Lower lobe of right lung (tissue), 2 donors: ENCODE measurements around the gene TXLNB. TPM values are rescaled to one million over a fixed set of nuclear protein-coding genes. Genes with fewer than 3 reads are reported as not detected.
"Not testable (repeated sequence)": the region's sequence is repeated elsewhere in the genome, so short reads cannot be mapped to it uniquely, and the experiment has no call there.

Experiments
- ATAC-seq, 2 donors: fragments of 200-7000 bp; cut with Tn5 transposase; one replicate each; pipeline ENCODE4 v1.9.1; 2020 to 2022; ENCODE audit warnings: mild to moderate bottlenecking in 2 of 2, moderate library complexity in 2 of 2
- DNase-seq: peaks from one replicate; pipeline ENCODE4 v3.0.0-alpha.2; 2020
- H3K27ac ChIP-seq: fragments of 200-600 bp; one replicate; pipeline ENCODE4 v1.8.0; 2022
- H3K27me3 ChIP-seq: fragments of 200-600 bp; one replicate; pipeline ENCODE4 v1.8.0; 2022; ENCODE audit warnings: low read depth
- H3K36me3 ChIP-seq: fragments of 200-600 bp; one replicate; pipeline ENCODE4 v1.8.0; 2022; ENCODE audit warnings: mild to moderate bottlenecking
- H3K4me1 ChIP-seq: fragments of 200-600 bp; one replicate; pipeline ENCODE4 v1.8.0; 2022
- H3K4me3 ChIP-seq: fragments of 200-600 bp; one replicate; pipeline ENCODE4 v1.8.0; 2022; ENCODE audit warnings: mild to moderate bottlenecking
- H3K9me3 ChIP-seq: fragments of 200-600 bp; one replicate; pipeline ENCODE4 v1.8.0; 2022
- CTCF ChIP-seq: fragments of 200-600 bp; IDR thresholded peaks from one replicate; pipeline ENCODE4 v1.8.0; 2022; ENCODE audit warnings: antibody characterized with exemption, mild to moderate bottlenecking
- intact Hi-C: fragments of 100-400 bp; cut with DNase I; formaldehyde crosslinking; loops from one replicate; pipeline ENCODE4 v1.11.0; 2022
- total RNA-seq: library from RNA; stranded (reverse); fragmentation: NEBNext Ultra II Directional; extraction: Animal tissue kit (Norgen Biotek cat#: 25700); gene quantifications from one replicate; pipeline ENCODE4 v1.2.1, GENCODE V29; 2021
- donor health status: DM: no; HTN: yes; CAD: no; lungs with severe emphysema.

The TXLNB gene
- total RNA-seq, 1 donor from 2014 or later, result 1.1 TPM

GRCh38 chr6:139219271-139219729, 72.5 kb downstream of the TXLNB start:
- Histone ChIP-seq H3K9me3 (no peaks in the 10 kb centered on the region), H3K36me3 (no peaks in the 10 kb centered on the region), H3K4me1 (no peaks in the 10 kb centered on the region), H3K27ac (peak overlapping the region; percentile 63), H3K4me3 (no peak overlapping the region), H3K27me3 (no peaks in the 10 kb centered on the region)
- intact Hi-C loops, result no loop called here
- peak; percentile 82 for TF ChIP-seq CTCF
- ATAC-seq, result peak; percentile 97
- peak; percentile 85 for DNase-seq

- H3K27ac ChIP-seq, DNase-seq, intact Hi-C loops, H3K4me1 ChIP-seq, H3K4me3 ChIP-seq, H3K9me3 ChIP-seq, H3K36me3 ChIP-seq, H3K27me3 ChIP-seq, ATAC-seq: not testable (repeated sequence)
Observed at GRCh38 chr6:139212460-139212859, 79.3 kb downstream of the TXLNB start.

- ATAC-seq, H3K4me3 ChIP-seq, intact Hi-C loops, H3K4me1 ChIP-seq, H3K27ac ChIP-seq, H3K27me3 ChIP-seq, H3K36me3 ChIP-seq, DNase-seq: not testable (repeated sequence)
- peaks cover 15% of the 10 kb centered on the region for H3K9me3 ChIP-seq
Observed at GRCh38 chr6:139210766-139211165, 81.0 kb downstream of the TXLNB start.

GRCh38 chr6:139205843-139206242, 86.0 kb downstream of the TXLNB start:
- peaks cover 19% of the 10 kb centered on the region for H3K9me3 ChIP-seq
- no peaks in the 10 kb centered on the region for H3K27me3 ChIP-seq
- H3K36me3 ChIP-seq, result no peaks in the 10 kb centered on the region
- H3K27ac ChIP-seq, result no peak overlapping the region
- ATAC-seq (no peak), DNase-seq (no peak)
- no peak for TF ChIP-seq CTCF
- H3K4me1 ChIP-seq, result no peaks in the 10 kb centered on the region
- H3K4me3 ChIP-seq, result no peak overlapping the region
- intact Hi-C loops, result no loop called here

- intact Hi-C loops, result no loop called here
- Histone ChIP-seq H3K9me3 (peaks cover 16% of the 10 kb centered on the region), H3K4me1 (no peaks in the 10 kb centered on the region), H3K27ac (no peak overlapping the region), H3K27me3 (no peaks in the 10 kb centered on the region), H3K36me3 (no peaks in the 10 kb centered on the region), H3K4me3 (no peak overlapping the region)
- no peak for TF ChIP-seq CTCF
- DNase-seq (no peak), ATAC-seq (no peak)
Observed at GRCh38 chr6:139204978-139205377, 86.8 kb downstream of the TXLNB start.

GRCh38 chr6:139201378-139201777, 90.4 kb downstream of the TXLNB start:
- peaks cover 9% of the 10 kb centered on the region for H3K9me3 ChIP-seq
- no peaks in the 10 kb centered on the region for H3K4me1 ChIP-seq
- H3K4me3 ChIP-seq, result no peak overlapping the region
- H3K36me3 ChIP-seq, result no peaks in the 10 kb centered on the region
- no peaks in the 10 kb centered on the region for H3K27me3 ChIP-seq
- intact Hi-C loops, result no loop called here
- DNase-seq (no peak), ATAC-seq (no peak)
- no peak overlapping the region for H3K27ac ChIP-seq
- TF ChIP-seq CTCF, result no peak
